Measurements from ENCODE around the gene ARID5A. TPM values are rescaled to one million over a fixed set of nuclear protein-coding genes. Genes with fewer than 3 reads are reported as not detected.
A peak's percentile ranks its signal among the peaks of the same experiment; 100 is the strongest.

Gene ARID5A
- total and polyA plus RNA-seq, 2 of the 13 experiments (the other 11 are each of a cell fraction or from before 2014, with no cell fraction given) = 6.0 to 9.5 TPM

DNA sequence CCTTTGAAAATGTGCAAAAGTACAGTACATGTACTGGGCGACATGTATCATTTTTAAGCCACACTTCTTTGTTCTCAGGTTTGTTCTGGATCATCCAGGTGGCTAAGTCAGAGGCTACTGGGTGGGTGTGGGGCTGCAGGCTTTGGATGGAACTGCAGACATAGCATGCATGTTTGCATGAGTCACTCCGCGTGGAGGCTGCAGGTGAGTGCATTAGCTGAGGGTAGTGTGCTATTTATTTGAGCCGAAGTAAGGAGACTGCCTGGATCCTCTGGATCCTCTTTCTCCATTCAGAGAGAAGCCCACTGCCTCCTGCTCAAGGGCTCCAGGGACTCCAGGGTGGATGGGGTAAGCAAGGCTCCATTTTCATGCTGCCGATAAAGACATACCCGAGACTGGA, 22.0 kb upstream of the ARID5A start:
- FAIRE-seq = no peak
- CTCF ChIA-PET (ENCODE audit: low intra/inter-chr PET ratio, low total read pairs) = no interaction called here
- no peak overlapping the region for H3K27ac ChIP-seq (ENCODE audit: extremely low read length, insufficient read depth, low read length)

DNA sequence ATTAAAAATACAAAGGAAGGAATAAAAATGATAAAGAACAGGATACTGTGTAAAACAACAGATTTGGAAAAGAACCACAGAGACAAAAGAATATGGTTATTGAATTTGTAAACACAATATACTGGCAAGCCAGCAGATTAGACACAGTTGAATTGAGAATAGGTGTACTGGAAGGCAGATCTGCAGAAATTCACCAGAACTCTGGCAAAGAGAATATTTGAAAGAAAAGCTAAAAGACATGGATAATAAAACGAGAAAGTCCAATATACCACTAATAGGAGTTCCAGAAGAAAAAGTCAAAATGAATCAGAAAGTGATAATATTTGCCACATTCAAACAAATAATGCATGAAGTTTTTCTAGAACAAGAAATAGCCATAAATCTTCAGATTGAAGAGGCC, 19.5 kb upstream of the ARID5A start:
- Histone ChIP-seq H3K79me2 (ENCODE audit: insufficient read depth, low read length) (no peaks in the 10 kb centered on the region), H3K27me3 (ENCODE audit: control insufficient read depth in 1 of 2, insufficient read depth in 2 of 2, low read length in 2 of 2) (peaks cover 0 to 20% of the 10 kb centered on the region in 2 experiments; a peak in 3 of 5 replicates), H2AFZ (ENCODE audit: low read length) (no peak overlapping the region), H3K9ac (ENCODE audit: insufficient read depth, low read depth, low read length) (no peak overlapping the region), H3K4me1 (ENCODE audit: insufficient read depth, low read length) (no peaks in the 10 kb centered on the region), H4K20me1 (ENCODE audit: insufficient read depth, low read length) (no peaks in the 10 kb centered on the region), H3K4me2 (ENCODE audit: low read depth, low read length) (no peak overlapping the region), H3K4me3 (replicated peaks in 1 of 3; ENCODE audit: insufficient read depth in 1 of 3, low read depth in 2 of 3, low read length in 3 of 3) (0 out of 6 replicates have a peak overlapping the region, but pooled peaks of 1 of the 3 experiments have one; percentile 20), H3K9me3 (ENCODE audit: low read length) (peaks cover 11% of the 10 kb centered on the region), H3K27ac (ENCODE audit: extremely low read length, insufficient read depth, low read length) (no peak overlapping the region), H3K36me3 (replicated peaks in 1 of 2; ENCODE audit: control insufficient read depth in 1 of 2, insufficient read depth in 2 of 2, low read length in 2 of 2) (no peaks in the 10 kb centered on the region)
- CTCF ChIA-PET (ENCODE audit: low intra/inter-chr PET ratio, low total read pairs) = no interaction called here
- POLR2A ChIA-PET = no interaction called here
- intact Hi-C loops (cut with micrococcal nuclease; ENCODE audit: unreplicated experiment) = no loop called here
- in situ Hi-C loops (cut with HindIII; ENCODE audit: extremely low pct_ligation_motif_present, low pct_unique_long_range_greater_than_20kb) = loop anchor here (25.0 kb wide), 1 partner anchor 380 kb away; the partner anchor contains the start of genes ASTL and DUSP2
- ATAC-seq (no peak), FAIRE-seq (no peak), DNase-seq (ENCODE audit: low spot score) (no peak)
- 0% methylated on average over 1 of the region's 1 CpG for WGBS (ENCODE audit: low lambda C conversion rate)
- BruUV-seq (replicated peaks) = no TSS peak
- TF ChIP-seq, protein P1, sequence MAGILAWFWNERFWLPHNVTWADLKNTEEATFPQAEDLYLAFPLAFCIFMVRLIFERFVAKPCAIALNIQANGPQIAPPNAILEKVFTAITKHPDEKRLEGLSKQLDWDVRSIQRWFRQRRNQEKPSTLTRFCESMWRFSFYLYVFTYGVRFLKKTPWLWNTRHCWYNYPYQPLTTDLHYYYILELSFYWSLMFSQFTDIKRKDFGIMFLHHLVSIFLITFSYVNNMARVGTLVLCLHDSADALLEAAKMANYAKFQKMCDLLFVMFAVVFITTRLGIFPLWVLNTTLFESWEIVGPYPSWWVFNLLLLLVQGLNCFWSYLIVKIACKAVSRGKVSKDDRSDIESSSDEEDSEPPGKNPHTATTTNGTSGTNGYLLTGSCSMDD (CRISPR knock-in tag; IDR thresholded peaks at IDR 0.05) = no peak
- TF ChIP-seq RORA (CRISPR knock-in tag; IDR thresholded peaks at IDR 0.05) (no peak), FOSL1 (CRISPR knock-in tag; IDR thresholded peaks at IDR 0.05; ENCODE audit: borderline replicate concordance) (no peak), FOXK2 (IDR thresholded peaks at IDR 0.05) (no peak), GTF2F1 (IDR thresholded peaks at IDR 0.05; ENCODE audit: low read length) (no peak)
- TF ChIP-seq, protein P2, sequence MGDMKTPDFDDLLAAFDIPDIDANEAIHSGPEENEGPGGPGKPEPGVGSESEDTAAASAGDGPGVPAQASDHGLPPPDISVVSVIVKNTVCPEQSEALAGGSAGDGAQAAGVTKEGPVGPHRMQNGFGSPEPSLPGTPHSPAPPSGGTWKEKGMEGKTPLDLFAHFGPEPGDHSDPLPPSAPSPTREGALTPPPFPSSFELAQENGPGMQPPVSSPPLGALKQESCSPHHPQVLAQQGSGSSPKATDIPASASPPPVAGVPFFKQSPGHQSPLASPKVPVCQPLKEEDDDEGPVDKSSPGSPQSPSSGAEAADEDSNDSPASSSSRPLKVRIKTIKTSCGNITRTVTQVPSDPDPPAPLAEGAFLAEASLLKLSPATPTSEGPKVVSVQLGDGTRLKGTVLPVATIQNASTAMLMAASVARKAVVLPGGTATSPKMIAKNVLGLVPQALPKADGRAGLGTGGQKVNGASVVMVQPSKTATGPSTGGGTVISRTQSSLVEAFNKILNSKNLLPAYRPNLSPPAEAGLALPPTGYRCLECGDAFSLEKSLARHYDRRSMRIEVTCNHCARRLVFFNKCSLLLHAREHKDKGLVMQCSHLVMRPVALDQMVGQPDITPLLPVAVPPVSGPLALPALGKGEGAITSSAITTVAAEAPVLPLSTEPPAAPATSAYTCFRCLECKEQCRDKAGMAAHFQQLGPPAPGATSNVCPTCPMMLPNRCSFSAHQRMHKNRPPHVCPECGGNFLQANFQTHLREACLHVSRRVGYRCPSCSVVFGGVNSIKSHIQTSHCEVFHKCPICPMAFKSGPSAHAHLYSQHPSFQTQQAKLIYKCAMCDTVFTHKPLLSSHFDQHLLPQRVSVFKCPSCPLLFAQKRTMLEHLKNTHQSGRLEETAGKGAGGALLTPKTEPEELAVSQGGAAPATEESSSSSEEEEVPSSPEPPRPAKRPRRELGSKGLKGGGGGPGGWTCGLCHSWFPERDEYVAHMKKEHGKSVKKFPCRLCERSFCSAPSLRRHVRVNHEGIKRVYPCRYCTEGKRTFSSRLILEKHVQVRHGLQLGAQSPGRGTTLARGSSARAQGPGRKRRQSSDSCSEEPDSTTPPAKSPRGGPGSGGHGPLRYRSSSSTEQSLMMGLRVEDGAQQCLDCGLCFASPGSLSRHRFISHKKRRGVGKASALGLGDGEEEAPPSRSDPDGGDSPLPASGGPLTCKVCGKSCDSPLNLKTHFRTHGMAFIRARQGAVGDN (CRISPR knock-in tag; IDR thresholded peaks at IDR 0.05) = no peak
- TF ChIP-seq, protein P3, sequence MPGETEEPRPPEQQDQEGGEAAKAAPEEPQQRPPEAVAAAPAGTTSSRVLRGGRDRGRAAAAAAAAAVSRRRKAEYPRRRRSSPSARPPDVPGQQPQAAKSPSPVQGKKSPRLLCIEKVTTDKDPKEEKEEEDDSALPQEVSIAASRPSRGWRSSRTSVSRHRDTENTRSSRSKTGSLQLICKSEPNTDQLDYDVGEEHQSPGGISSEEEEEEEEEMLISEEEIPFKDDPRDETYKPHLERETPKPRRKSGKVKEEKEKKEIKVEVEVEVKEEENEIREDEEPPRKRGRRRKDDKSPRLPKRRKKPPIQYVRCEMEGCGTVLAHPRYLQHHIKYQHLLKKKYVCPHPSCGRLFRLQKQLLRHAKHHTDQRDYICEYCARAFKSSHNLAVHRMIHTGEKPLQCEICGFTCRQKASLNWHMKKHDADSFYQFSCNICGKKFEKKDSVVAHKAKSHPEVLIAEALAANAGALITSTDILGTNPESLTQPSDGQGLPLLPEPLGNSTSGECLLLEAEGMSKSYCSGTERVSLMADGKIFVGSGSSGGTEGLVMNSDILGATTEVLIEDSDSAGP (CRISPR knock-in tag; IDR thresholded peaks at IDR 0.05; ENCODE audit: borderline replicate concordance) = no peak
- TF ChIP-seq, protein P4, sequence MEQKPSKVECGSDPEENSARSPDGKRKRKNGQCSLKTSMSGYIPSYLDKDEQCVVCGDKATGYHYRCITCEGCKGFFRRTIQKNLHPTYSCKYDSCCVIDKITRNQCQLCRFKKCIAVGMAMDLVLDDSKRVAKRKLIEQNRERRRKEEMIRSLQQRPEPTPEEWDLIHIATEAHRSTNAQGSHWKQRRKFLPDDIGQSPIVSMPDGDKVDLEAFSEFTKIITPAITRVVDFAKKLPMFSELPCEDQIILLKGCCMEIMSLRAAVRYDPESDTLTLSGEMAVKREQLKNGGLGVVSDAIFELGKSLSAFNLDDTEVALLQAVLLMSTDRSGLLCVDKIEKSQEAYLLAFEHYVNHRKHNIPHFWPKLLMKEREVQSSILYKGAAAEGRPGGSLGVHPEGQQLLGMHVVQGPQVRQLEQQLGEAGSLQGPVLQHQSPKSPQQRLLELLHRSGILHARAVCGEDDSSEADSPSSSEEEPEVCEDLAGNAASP (CRISPR knock-in tag; IDR thresholded peaks at IDR 0.05; ENCODE audit: borderline replicate concordance) = no peak

More for the DNA sequence above, 22.0 kb upstream of the ARID5A start:
- DNase-seq (ENCODE audit: low spot score) = no peak
- POLR2A ChIA-PET = no interaction called here
- in situ Hi-C loops (cut with HindIII; ENCODE audit: extremely low pct_ligation_motif_present, low pct_unique_long_range_greater_than_20kb) (loop anchor here (25.0 kb wide), 1 partner anchor 377 kb away; the partner anchor contains the start of genes ASTL and DUSP2), intact Hi-C loops (cut with micrococcal nuclease; ENCODE audit: unreplicated experiment) (no loop called here)
- no peaks in the 10 kb centered on the region for H3K36me3 ChIP-seq (replicated peaks in 1 of 2; ENCODE audit: control insufficient read depth in 1 of 2, insufficient read depth in 2 of 2, low read length in 2 of 2)
- H4K20me1 ChIP-seq (ENCODE audit: insufficient read depth, low read length) = no peaks in the 10 kb centered on the region
- H3K9ac ChIP-seq (ENCODE audit: insufficient read depth, low read depth, low read length) = no peak overlapping the region
- no TSS peak for BruUV-seq (replicated peaks)
- H3K27me3 ChIP-seq (ENCODE audit: control insufficient read depth in 1 of 2, insufficient read depth in 2 of 2, low read length in 2 of 2) = peaks cover 0 to 37% of the 10 kb centered on the region in 2 experiments; a peak in 3 of 5 replicates
- H3K9me3 ChIP-seq (ENCODE audit: low read length) = peaks cover 11% of the 10 kb centered on the region
- ATAC-seq = peak; percentile 35; the same call in 2 of the 3 replicates
- H3K4me1 ChIP-seq (ENCODE audit: insufficient read depth, low read length) = peaks cover 4% of the 10 kb centered on the region; the same call in 1 of the 2 replicates
- WGBS (ENCODE audit: low lambda C conversion rate) = 27% methylated on average over 6 of the region's 6 CpGs
- H3K79me2 ChIP-seq (ENCODE audit: insufficient read depth, low read length) = no peaks in the 10 kb centered on the region
- H3K4me3 ChIP-seq (replicated peaks in 1 of 3; ENCODE audit: insufficient read depth in 1 of 3, low read depth in 2 of 3, low read length in 3 of 3) = no peak overlapping the region
- TF ChIP-seq ZFP82 (CRISPR knock-in tag; IDR thresholded peaks at IDR 0.05; ENCODE audit: borderline replicate concordance) = no peak
- peak; percentile 32; the same call in 1 of the 2 replicates for TF ChIP-seq FOSL2 (CRISPR knock-in tag; IDR thresholded peaks at IDR 0.05)
- no peak overlapping the region for H2AFZ ChIP-seq (ENCODE audit: low read length)
- H3K4me2 ChIP-seq (ENCODE audit: low read depth, low read length) = no peak overlapping the region
